ENCODE results near the gene ANXA9.
A peak's percentile ranks its signal among the peaks of the same experiment; 100 is the strongest.

Gene ANXA9

GRCh38 chr1:150974580-150975478 is 7.3 kb upstream of the ANXA9 start, which contains the start of gene CERS2:
Gene CERS2, minus strand, starts transcription at chr1:150974835. Its CDS starts 5,745 bp downstream, at chr1:150969090.
- DNase-seq: peak; percentile 80

GRCh38 chr1:150976401-150976821 is 5.7 kb upstream of the ANXA9 start:
- DNase-seq: no peak

- peak; percentile 68 for DNase-seq
These were observed 5.0 kb upstream of the ANXA9 start for GRCh38 chr1:150976879-150977694.

- DNase-seq: peak; percentile 92
These were observed 2.7 kb upstream of the ANXA9 start for GRCh38 chr1:150979092-150980056.

GRCh38 chr1:150981177-150981804 is 801 bp upstream of the ANXA9 start:
- DNase-seq: no peak

GRCh38 chr1:150985179-150985825 is 3.2 kb downstream of the ANXA9 start:
- DNase-seq: no peak

GRCh38 chr1:150987924-150988323 is 5.8 kb downstream of the ANXA9 start:
- no peak for DNase-seq

- DNase-seq: no peak
These were observed 10.5 kb downstream of the ANXA9 start for GRCh38 chr1:150992626-150993025.

GRCh38 chr1:150994248-150994647 is 12.2 kb downstream of the ANXA9 start:
- DNase-seq: no peak

- DNase-seq: no peak
These were observed 13.4 kb downstream of the ANXA9 start for GRCh38 chr1:150995460-150995859.

GRCh38 chr1:150995896-150996295 is 13.8 kb downstream of the ANXA9 start:
- DNase-seq: peak; percentile 38

GRCh38 chr1:150997126-150997872 is 15.2 kb downstream of the ANXA9 start:
- no peak for DNase-seq

- DNase-seq: no peak
These were observed 15.9 kb downstream of the ANXA9 start for GRCh38 chr1:150997949-150998348.

GRCh38 chr1:150999051-150999674 is 17.1 kb downstream of the ANXA9 start:
- peak; percentile 42 for DNase-seq

GRCh38 chr1:150999926-151000325 is 17.8 kb downstream of the ANXA9 start:
- no peak for DNase-seq

GRCh38 chr1:151000408-151000807 is 18.3 kb downstream of the ANXA9 start:
- DNase-seq: no peak

- no peak for DNase-seq
These were observed 19.5 kb downstream of the ANXA9 start for GRCh38 chr1:151001602-151002001.

GRCh38 chr1:151002051-151002450 is 20.0 kb downstream of the ANXA9 start:
- no peak for DNase-seq

- no peak for DNase-seq
These were observed 20.5 kb downstream of the ANXA9 start for GRCh38 chr1:151002611-151003010.

GRCh38 chr1:151003180-151003579 is 21.1 kb downstream of the ANXA9 start:
- DNase-seq: no peak

Data from midbrain (tissue), 1 donor.